Endodermal cell (in vitro differentiated cells): Measurements from ENCODE around the gene CACNA1A. TPM values are rescaled to one million over a fixed set of nuclear protein-coding genes. Genes with fewer than 3 reads are reported as not detected.

Source experiments
- DNase-seq: peaks from one replicate; pipeline ENCODE4 v3.0.0-alpha.2; 2017
- H3K27ac ChIP-seq: 2 replicates; pipeline ENCODE4 v1.5.1; 2013; ENCODE audit warnings: mild to moderate bottlenecking, low read depth, low read length, moderate library complexity
- H3K27me3 ChIP-seq: 2 replicates; pipeline ENCODE4 v1.6.1; 2013; ENCODE audit warnings: mild to moderate bottlenecking, low read length, moderate library complexity; ENCODE audit not compliant: insufficient read depth, control insufficient read depth, poor library complexity, severe bottlenecking
- H3K36me3 ChIP-seq: 2 replicates; pipeline ENCODE4 v1.7.0; 2013; ENCODE audit warnings: mild to moderate bottlenecking, low read length, moderate library complexity; ENCODE audit not compliant: control insufficient read depth, insufficient read depth
- H3K4me1 ChIP-seq: one replicate; pipeline ENCODE4 v1.7.0; 2013; ENCODE audit warnings: low read length; ENCODE audit not compliant: control insufficient read depth, insufficient read depth
- H3K4me3 ChIP-seq: 2 replicates; pipeline ENCODE4 v1.5.1; 2013; ENCODE audit warnings: mild to moderate bottlenecking, low read length, moderate library complexity
- H3K9ac ChIP-seq: 2 replicates; pipeline ENCODE4 v1.6.1; 2013; ENCODE audit warnings: mild to moderate bottlenecking, low read length, moderate library complexity; ENCODE audit not compliant: poor library complexity, severe bottlenecking; ENCODE audit errors: extremely low read depth
- H3K9me3 ChIP-seq: 2 replicates; pipeline ENCODE4 v1.6.1; 2013; ENCODE audit warnings: mild to moderate bottlenecking, low read length, moderate library complexity; ENCODE audit not compliant: control insufficient read depth
- H3K27ac Mint-ChIP-seq: 2 replicates; pipeline ENCODE4 v1.8.0; 2020; ENCODE audit warnings: mixed read lengths
- H3K27me3 Mint-ChIP-seq: 2 replicates; pipeline ENCODE4 v1.8.0; 2021; ENCODE audit warnings: mild to moderate bottlenecking, mixed read lengths; ENCODE audit not compliant: insufficient read depth
- H3K36me3 Mint-ChIP-seq: 2 replicates; pipeline ENCODE4 v1.8.0; 2020; ENCODE audit warnings: low read depth, mixed read lengths
- H3K4me1 Mint-ChIP-seq: 2 replicates; pipeline ENCODE4 v1.8.0; 2020; ENCODE audit warnings: mixed read lengths
- H3K4me3 Mint-ChIP-seq: 2 replicates; pipeline ENCODE4 v1.8.0; 2020; ENCODE audit warnings: mild to moderate bottlenecking, moderate library complexity, mixed read lengths
- H3K9me3 Mint-ChIP-seq: 2 replicates; pipeline ENCODE4 v1.8.0; 2020; ENCODE audit warnings: mild to moderate bottlenecking, mixed read lengths
- CTCF ChIP-seq: fragments of 200-600 bp; sonication (generic); conservative IDR thresholded peaks from 2 replicates; pipeline ENCODE4 v1.5.0; 2021; ENCODE audit warnings: antibody characterized with exemption, mild to moderate bottlenecking
- WGBS, 2 experiments: methylation state at CpG; one replicate each; pipeline versions ENCODE4 v1.1.5 to v1.1.7; 2013; ENCODE audit warnings: missing lambda C conversion rate in 2 of 2, mixed read lengths in 1 of 2; ENCODE audit not compliant: insufficient coverage in 1 of 2, insufficient read length in 1 of 2; 5-methylcytosine and 5-hydroxymethylcytosine counted together
- total RNA-seq, 2 donors: library from RNA; stranded (reverse); fragmentation: NEBNext Ultra II Directional in 1 of 2; extraction: Animal tissue kit (Norgen Biotek cat#: 25700) in 1 of 2; gene quantifications; 2 replicates in 1 of 2; 3 replicates in 1 of 2; pipeline ENCODE4 v1.2.1, GENCODE V29; 2021

CACNA1A gene
- total RNA-seq, 2 donors from 2014 or later = 8.0 to 10.6 TPM

- Histone ChIP-seq H3K27ac (peak overlapping the region; percentile 97), H3K27me3 (no peaks in the 10 kb centered on the region), H3K4me1 (peaks cover 10% of the 10 kb centered on the region), H3K4me3 (peak overlapping the region; percentile 66), H3K9ac (peak overlapping the region; percentile 89), H3K36me3 (no peaks in the 10 kb centered on the region), H3K9me3 (no peaks in the 10 kb centered on the region)
- H3K27me3 Mint-ChIP-seq = no peaks in the 10 kb centered on the region
- H3K36me3 Mint-ChIP-seq = no peaks in the 10 kb centered on the region
- peak; percentile 82 for DNase-seq
- peaks cover 17% of the 10 kb centered on the region for H3K4me1 Mint-ChIP-seq
- H3K4me3 Mint-ChIP-seq = peak overlapping the region; percentile 58
- H3K9me3 Mint-ChIP-seq = no peaks in the 10 kb centered on the region
- H3K27ac Mint-ChIP-seq = peak overlapping the region; percentile 99
- WGBS, 2 experiments = 66 to 72% methylated on average over 18 to 19 of the region's 19 CpGs
- no peak for TF ChIP-seq CTCF
Measured at GRCh38 chr19:13165162-13165997, 340.9 kb downstream of the CACNA1A start.

- H3K4me1 ChIP-seq = peaks cover 10% of the 10 kb centered on the region
- TF ChIP-seq CTCF = no peak
- Mint-ChIP-seq H3K27ac (peak overlapping the region; percentile 99), H3K4me3 (peak overlapping the region; percentile 58), H3K36me3 (no peaks in the 10 kb centered on the region), H3K9me3 (no peaks in the 10 kb centered on the region), H3K27me3 (no peaks in the 10 kb centered on the region), H3K4me1 (peaks cover 20% of the 10 kb centered on the region)
- peak; percentile 98 for DNase-seq
- H3K27ac ChIP-seq = peak overlapping the region; percentile 97
- no peaks in the 10 kb centered on the region for H3K9me3 ChIP-seq
- H3K27me3 ChIP-seq = no peaks in the 10 kb centered on the region
- peak overlapping the region; percentile 83 for H3K4me3 ChIP-seq
- no peaks in the 10 kb centered on the region for H3K36me3 ChIP-seq
- peak overlapping the region; percentile 89 for H3K9ac ChIP-seq
- WGBS, 2 experiments = 2 to 7% methylated on average over 15 to 19 of the region's 19 CpGs
Measured at GRCh38 chr19:13164343-13165161, 341.7 kb downstream of the CACNA1A start.

GRCh38 chr19:13163609-13164342 is 342.5 kb downstream of the CACNA1A start:
- Mint-ChIP-seq H3K27me3 (no peaks in the 10 kb centered on the region), H3K4me3 (peak overlapping the region; percentile 58), H3K36me3 (no peaks in the 10 kb centered on the region), H3K27ac (peak overlapping the region; percentile 99), H3K9me3 (no peaks in the 10 kb centered on the region), H3K4me1 (peaks cover 20% of the 10 kb centered on the region)
- no peaks in the 10 kb centered on the region for H3K9me3 ChIP-seq
- WGBS, 2 experiments = 3 to 5% methylated on average over 10 to 20 of the region's 20 CpGs
- no peaks in the 10 kb centered on the region for H3K27me3 ChIP-seq
- DNase-seq = peak; percentile 94
- no peaks in the 10 kb centered on the region for H3K36me3 ChIP-seq
- H3K4me1 ChIP-seq = peaks cover 10% of the 10 kb centered on the region
- peak overlapping the region; percentile 89 for H3K9ac ChIP-seq
- H3K27ac ChIP-seq = peak overlapping the region; percentile 97
- TF ChIP-seq CTCF = no peak
- H3K4me3 ChIP-seq = peak overlapping the region; percentile 83
